ENCODE results near the gene MUTYH. TPM values are rescaled to one million over a fixed set of nuclear protein-coding genes. Genes with fewer than 3 reads are reported as not detected.

MUTYH gene
- total and polyA plus RNA-seq, 9 of the 15 experiments (the other 6 are each of a cell fraction or from before 2014, with no cell fraction given) = 3.4 to 53.5 (median 29.0) TPM

DNA sequence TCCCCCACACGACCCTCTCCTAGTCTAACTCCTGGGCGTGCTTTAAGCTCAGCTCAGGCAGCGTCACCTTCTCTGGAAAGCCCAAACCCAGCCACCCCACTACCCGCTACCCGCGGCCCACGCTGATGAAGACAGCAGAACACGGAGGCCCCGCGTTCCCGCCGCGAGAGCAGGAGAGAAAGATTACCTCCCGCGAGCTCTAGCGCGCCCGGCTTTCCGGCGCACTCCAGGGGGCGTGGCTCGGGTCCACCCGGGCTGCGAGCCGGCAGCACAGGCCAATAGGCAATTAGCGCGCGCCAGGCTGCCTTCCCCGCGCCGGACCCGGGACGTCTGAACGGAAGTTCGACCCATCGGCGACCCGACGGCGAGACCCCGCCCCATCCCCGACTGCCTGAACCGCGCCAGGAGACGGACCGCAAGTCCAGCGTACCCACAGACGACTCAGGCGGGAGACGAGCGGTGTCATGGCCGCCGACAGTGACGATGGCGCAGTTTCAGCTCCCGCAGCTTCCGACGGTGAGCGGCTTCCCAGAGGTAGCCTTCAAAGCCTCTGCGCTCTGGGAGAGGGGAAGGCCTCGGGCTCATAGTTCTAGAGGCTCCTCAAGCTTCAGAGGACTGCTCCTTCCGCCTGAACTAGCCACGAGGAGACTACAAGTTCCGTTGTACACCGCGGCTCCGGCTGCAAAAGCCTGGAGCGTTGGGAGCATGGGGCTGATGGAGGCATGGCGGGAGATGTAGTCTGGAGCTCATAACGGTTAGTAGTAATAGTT is at the start of gene MUTYH, which contains the start of gene TOE1 (continued):
- TF ChIP-seq CBX5 (IDR thresholded peaks at IDR 0.05; ENCODE audit: borderline replicate concordance, low read depth) (0 out of 2 replicates have a peak, but pooled peaks have one; percentile 16), PHF8 (IDR thresholded peaks at IDR 0.05; ENCODE audit: borderline replicate concordance, low read length) (peak; percentile 99), MTF1 (CRISPR knock-in tag; IDR thresholded peaks at IDR 0.05; ENCODE audit: borderline replicate concordance) (no peak), FOXK2 (conservative IDR thresholded peaks at IDR 0.05 in 1 of 2, IDR thresholded peaks at IDR 0.05 in 1 of 2; ENCODE audit: low read depth in 2 of 2) (no peak; a peak in 1 of 4 replicates), TOE1 (IDR thresholded peaks at IDR 0.05; ENCODE audit: borderline replicate concordance) (peak; percentile 86; the same call in 1 of the 2 replicates), TOE1 (CRISPR knock-in tag; IDR thresholded peaks at IDR 0.05; ENCODE audit: borderline replicate concordance, low read depth) (no peak), TGIF2 (CRISPR knock-in tag; IDR thresholded peaks at IDR 0.05) (no peak), MYBL2 (IDR thresholded peaks at IDR 0.05; ENCODE audit: low read depth) (no peak), MYBL2 (CRISPR knock-in tag; IDR thresholded peaks at IDR 0.05; ENCODE audit: borderline replicate concordance) (no peak), ZNF41 (CRISPR knock-in tag; conservative IDR thresholded peaks at IDR 0.05) (no peak), RBM39 (optimal IDR thresholded peaks at IDR 0.05; ENCODE audit: low read depth, low read length) (no peak), ZNF232 (CRISPR knock-in tag; IDR thresholded peaks at IDR 0.05) (0 out of 2 replicates have a peak, but pooled peaks have one; percentile 62), SRSF9 (IDR thresholded peaks at IDR 0.05; ENCODE audit: borderline replicate concordance, low read depth, low read length) (no peak), C11orf30 (IDR thresholded peaks at IDR 0.05; ENCODE audit: low read depth) (peak; percentile 72), ETS2 (tag; IDR thresholded peaks at IDR 0.05; ENCODE audit: borderline replicate concordance, poor library complexity, severe bottlenecking) (no peak), ZNF134 (CRISPR knock-in tag; conservative IDR thresholded peaks at IDR 0.05) (no peak), ILK (tag; IDR thresholded peaks at IDR 0.05; ENCODE audit: borderline replicate concordance, low read depth) (no peak), FOXM1 (IDR thresholded peaks at IDR 0.05; ENCODE audit: low read depth) (peak; percentile 11; the same call in 1 of the 2 replicates), FOXM1 (CRISPR knock-in tag; IDR thresholded peaks at IDR 0.05; ENCODE audit: low read depth) (no peak; the same call in 1 of the 2 replicates), PML (IDR thresholded peaks at IDR 0.05; ENCODE audit: low read length) (peak; percentile 88; the same call in 1 of the 2 replicates), BCOR (IDR thresholded peaks at IDR 0.05) (no peak; the same call in 1 of the 2 replicates), TARDBP (IDR thresholded peaks at IDR 0.05) (0 out of 2 replicates have a peak, but pooled peaks have one; percentile 12), NCOA1 (IDR thresholded peaks at IDR 0.05; ENCODE audit: low read depth) (0 out of 2 replicates have a peak, but pooled peaks have one; percentile 38)
- TF ChIP-seq, protein P1, sequence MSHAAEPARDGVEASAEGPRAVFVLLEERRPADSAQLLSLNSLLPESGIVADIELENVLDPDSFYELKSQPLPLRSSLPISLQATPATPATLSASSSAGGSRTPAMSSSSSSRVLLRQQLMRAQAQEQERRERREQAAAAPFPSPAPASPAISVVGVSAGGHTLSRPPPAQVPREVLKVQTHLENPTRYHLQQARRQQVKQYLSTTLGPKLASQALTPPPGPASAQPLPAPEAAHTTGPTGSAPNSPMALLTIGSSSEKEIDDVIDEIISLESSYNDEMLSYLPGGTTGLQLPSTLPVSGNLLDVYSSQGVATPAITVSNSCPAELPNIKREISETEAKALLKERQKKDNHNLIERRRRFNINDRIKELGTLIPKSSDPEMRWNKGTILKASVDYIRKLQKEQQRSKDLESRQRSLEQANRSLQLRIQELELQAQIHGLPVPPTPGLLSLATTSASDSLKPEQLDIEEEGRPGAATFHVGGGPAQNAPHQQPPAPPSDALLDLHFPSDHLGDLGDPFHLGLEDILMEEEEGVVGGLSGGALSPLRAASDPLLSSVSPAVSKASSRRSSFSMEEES (CRISPR knock-in tag; IDR thresholded peaks at IDR 0.05) = no peak
- TF ChIP-seq, protein P2, sequence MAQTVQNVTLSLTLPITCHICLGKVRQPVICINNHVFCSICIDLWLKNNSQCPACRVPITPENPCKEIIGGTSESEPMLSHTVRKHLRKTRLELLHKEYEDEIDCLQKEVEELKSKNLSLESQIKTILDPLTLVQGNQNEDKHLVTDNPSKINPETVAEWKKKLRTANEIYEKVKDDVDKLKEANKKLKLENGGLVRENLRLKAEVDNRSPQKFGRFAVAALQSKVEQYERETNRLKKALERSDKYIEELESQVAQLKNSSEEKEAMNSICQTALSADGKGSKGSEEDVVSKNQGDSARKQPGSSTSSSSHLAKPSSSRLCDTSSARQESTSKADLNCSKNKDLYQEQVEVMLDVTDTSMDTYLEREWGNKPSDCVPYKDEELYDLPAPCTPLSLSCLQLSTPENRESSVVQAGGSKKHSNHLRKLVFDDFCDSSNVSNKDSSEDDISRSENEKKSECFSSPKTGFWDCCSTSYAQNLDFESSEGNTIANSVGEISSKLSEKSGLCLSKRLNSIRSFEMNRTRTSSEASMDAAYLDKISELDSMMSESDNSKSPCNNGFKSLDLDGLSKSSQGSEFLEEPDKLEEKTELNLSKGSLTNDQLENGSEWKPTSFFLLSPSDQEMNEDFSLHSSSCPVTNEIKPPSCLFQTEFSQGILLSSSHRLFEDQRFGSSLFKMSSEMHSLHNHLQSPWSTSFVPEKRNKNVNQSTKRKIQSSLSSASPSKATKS (CRISPR knock-in tag; IDR thresholded peaks at IDR 0.05) = no peak

All from K562 (cell line).